HCT116 (cell line): ENCODE data around the gene STIM1. TPM values are rescaled to one million over a fixed set of nuclear protein-coding genes. Genes with fewer than 3 reads are reported as not detected.
A peak's percentile ranks its signal among the peaks of the same experiment; 100 is the strongest.

Experiments
- ATAC-seq: fragments of 200-7000 bp; cut with Tn5 transposase; 2 replicates; pipeline ENCODE4 v1.9.1; 2020; ENCODE audit warnings: mild to moderate bottlenecking, moderate library complexity
- BruUV-seq: library from RNA; stranded (reverse); fragments of 400-500 nt; replicated peaks from 2 replicates; lab custom pipeline; 2021; lab: Mats Ljungman, UMichigan
- CTCF ChIA-PET: fragments of 300-600 bp; sonication (Branson Sonifier 250); formaldehyde crosslinking; loops from one replicate; lab custom pipeline; 2021; ENCODE audit warnings: antibody characterized with exemption; lab: Charles Lee
- POLR2A ChIA-PET: fragments of 300-600, 350-600 bp; sonication (Branson Sonifier 250); formaldehyde crosslinking; loops from one replicate; lab custom pipeline; 2021; ENCODE audit warnings: antibody characterized with exemption; lab: Charles Lee
- RAD21 ChIA-PET, 2 experiments: fragments of 300-600 bp; sonication (Branson Sonifier 250); formaldehyde crosslinking; loops; one replicate each; lab custom pipeline; 2023; ENCODE audit warnings: low total read pairs in 2 of 2; ENCODE audit not compliant: uncharacterized antibody in 2 of 2, unreplicated experiment in 2 of 2, low non-redundant PET in 1 of 2; lab: Charles Lee
- DNase-seq: peaks from one replicate; pipeline ENCODE4 v3.0.0-alpha.2; 2010; ENCODE audit warnings: low read depth, low spot score
- H2AFZ ChIP-seq: fragments of 200-600 bp; shearing (Covaris generic), sonication (generic); 2 replicates; pipeline ENCODE4 v1.6.1; 2017; ENCODE audit warnings: low read depth, mixed run types, mixed read lengths, antibody characterized with exemption, low read length; ENCODE audit not compliant: poor library complexity, severe bottlenecking
- H3K27ac ChIP-seq: 2 replicates; pipeline ENCODE4 v1.5.1; 2012; ENCODE audit warnings: low read depth, low read length
- H3K27me3 ChIP-seq: fragments of 200-600 bp; sonication (generic); 2 replicates; pipeline ENCODE4 v1.6.1; 2016; ENCODE audit warnings: mixed run types, low read length, mixed read lengths; ENCODE audit not compliant: insufficient read depth
- H3K36me3 ChIP-seq, 2 experiments: fragments of 200-500 bp in 1 of 2; fragments of 200-600 bp in 1 of 2; sonication (Bioruptor generic) in 1 of 2; sonication (generic) in 1 of 2; 2 replicates each; pipeline versions ENCODE4 v1.5.1 to v1.6.1; 2014 to 2016; ENCODE audit warnings: low read length in 2 of 2, inconsistent platforms in 1 of 2, mixed read lengths in 1 of 2, mixed run types in 1 of 2; ENCODE audit not compliant: insufficient read depth in 2 of 2, control insufficient read depth in 1 of 2
- H3K4me1 ChIP-seq, 2 experiments: fragments of 200-600 bp in 1 of 2; sonication (generic) in 1 of 2; 2 replicates each; pipeline versions ENCODE4 v1.5.1 to v1.6.1; 2012 to 2017; ENCODE audit warnings: low read length in 2 of 2, inconsistent platforms in 1 of 2, mild to moderate bottlenecking in 1 of 2, mixed read lengths in 1 of 2, mixed run types in 1 of 2, moderate library complexity in 1 of 2; ENCODE audit not compliant: insufficient read depth in 2 of 2, control insufficient read depth in 1 of 2
- H3K4me2 ChIP-seq: fragments of 200-600 bp; sonication (generic); 2 replicates; pipeline ENCODE4 v1.6.1; 2017; ENCODE audit warnings: mixed run types, low read length, mixed read lengths
- H3K4me3 ChIP-seq, 2 experiments: fragments of 200-600 bp in 1 of 2; sonication (generic) in 1 of 2; replicated peaks in 1 of 2; 2 replicates each; pipeline ENCODE4 v1.5.1; 2011 to 2016; ENCODE audit warnings: low read length in 2 of 2, control low read depth in 1 of 2, low read depth in 1 of 2, mild to moderate bottlenecking in 1 of 2, mixed read lengths in 1 of 2, mixed run types in 1 of 2
- H3K79me2 ChIP-seq: fragments of 200-600 bp; sonication (generic); 2 replicates; pipeline ENCODE4 v1.6.1; 2017; ENCODE audit warnings: mild to moderate bottlenecking, mixed run types, low read length, moderate library complexity, mixed read lengths; ENCODE audit not compliant: insufficient read depth
- H3K9ac ChIP-seq: fragments of 200-600 bp; sonication (generic); 2 replicates; pipeline ENCODE4 v1.6.1; 2016; ENCODE audit warnings: low read length, mixed read lengths
- H3K9me2 ChIP-seq: fragments of 200-600 bp; sonication (generic), shearing (Covaris generic); 2 replicates; pipeline ENCODE4 v1.6.1; 2017; ENCODE audit warnings: mixed run types, mild to moderate bottlenecking, moderate library complexity; ENCODE audit not compliant: insufficient read depth
- H3K9me3 ChIP-seq, 2 experiments: fragments of 200-500 bp in 1 of 2; fragments of 200-600 bp in 1 of 2; sonication (Bioruptor generic) in 1 of 2; sonication (generic) in 1 of 2; 2 replicates each; pipeline ENCODE4 v1.6.1; 2014 to 2017; ENCODE audit warnings: low read length in 2 of 2, mixed read lengths in 2 of 2, inconsistent platforms in 1 of 2, low read depth in 1 of 2, mild to moderate bottlenecking in 1 of 2, mixed run types in 1 of 2, moderate library complexity in 1 of 2; ENCODE audit not compliant: control insufficient read depth in 1 of 2, insufficient read depth in 1 of 2
- H4K20me1 ChIP-seq: fragments of 200-600 bp; sonication (generic), shearing (Covaris generic); 2 replicates; pipeline ENCODE4 v1.6.1; 2017; ENCODE audit warnings: mixed run types, mild to moderate bottlenecking, moderate library complexity; ENCODE audit not compliant: insufficient read depth
- EZH2phosphoT487 ChIP-seq: fragments of 200-600 bp; IDR thresholded peaks from 2 replicates; pipeline ENCODE4 v1.6.1; 2018; ENCODE audit warnings: antibody characterized with exemption, borderline replicate concordance
- FOSL1 ChIP-seq: IDR thresholded peaks from 2 replicates; pipeline ENCODE4 v1.6.1; 2012; ENCODE audit warnings: low read depth
- POLR2A ChIP-seq: IDR thresholded peaks from 2 replicates; pipeline ENCODE4 v1.7.0; 2011; ENCODE audit warnings: borderline replicate concordance; ENCODE audit not compliant: insufficient read depth, insufficient read length; ENCODE audit errors: extremely low read depth
- SRF ChIP-seq: IDR thresholded peaks from 2 replicates; pipeline ENCODE4 v1.6.1; 2012; ENCODE audit warnings: low read depth
- TCF7L2 ChIP-seq: IDR thresholded peaks from 2 replicates; pipeline ENCODE4 v1.7.0; 2011; ENCODE audit warnings: borderline replicate concordance, inconsistent platforms; ENCODE audit not compliant: insufficient read depth, insufficient read length; ENCODE audit errors: extremely low read depth
- ZFX ChIP-seq: fragments of 450-650 bp; IDR thresholded peaks from 2 replicates; pipeline ENCODE4 v1.6.1; 2017
- intact Hi-C: fragments of 100-400 bp; cut with micrococcal nuclease; formaldehyde crosslinking; loops from 2 replicates; pipeline ENCODE4 v1.10.0; 2022
- total RNA-seq: library from RNA; stranded (reverse); gene quantifications from one replicate; pipeline ENCODE4 v1.2.1, GENCODE V29; 2021; ENCODE audit not compliant: unreplicated experiment

STIM1 gene
- total RNA-seq, 1 experiment from 2014 or later: 22.3 TPM

DNA sequence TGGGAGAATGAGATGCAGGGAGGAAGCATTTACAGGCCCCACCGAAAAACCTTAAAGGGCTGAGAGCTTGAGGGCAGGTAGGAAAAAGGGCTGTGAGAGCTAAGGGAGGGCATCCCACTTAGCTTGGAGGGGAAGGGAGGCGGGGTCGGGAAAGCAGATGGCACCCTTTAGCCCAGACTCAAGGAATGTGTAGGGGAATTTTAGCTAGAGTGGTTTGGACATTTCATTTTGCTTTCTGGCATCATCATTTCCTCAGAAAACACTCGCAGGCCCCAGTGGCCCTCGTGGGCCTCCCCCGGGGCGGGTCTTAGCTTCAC is 846 bp upstream of the STIM1 start:
- H3K27me3 ChIP-seq: no peaks in the 10 kb centered on the region
- DNase-seq: no peak
- H3K36me3 ChIP-seq: no peaks in the 10 kb centered on the region
- H3K79me2 ChIP-seq: peaks cover 3% of the 10 kb centered on the region; the same call in 1 of the 2 replicates
- TF ChIP-seq POLR2A: no peak
- no peak for TF ChIP-seq SRF
- TF ChIP-seq EZH2phosphoT487: no peak
- no peak for TF ChIP-seq ZFX
- no peak for TF ChIP-seq FOSL1
- H3K4me2 ChIP-seq: peak overlapping the region; percentile 80
- H3K9me2 ChIP-seq: no peaks in the 10 kb centered on the region
- peak overlapping the region; percentile 55 for H2AFZ ChIP-seq
- CTCF ChIA-PET: interaction anchor here (0.7 to 3.5 kb wide), 29 partner anchors 10 to 378 kb away, joined by 3 to 81 read pairs (median 5); partner anchors contain the start of gene RHOG
- H3K9me3 ChIP-seq: no peaks in the 10 kb centered on the region
- intact Hi-C loops: loop anchor here (1.0 kb wide), 1 partner anchor 218 kb away; no protein-coding TSS in a partner anchor
- ATAC-seq: peak; percentile 21
- H4K20me1 ChIP-seq: no peaks in the 10 kb centered on the region
- no TSS peak for BruUV-seq
- H3K4me3 ChIP-seq: peak overlapping the region; percentile 17 to 78
- peaks cover 13 to 29% of the 10 kb centered on the region in 2 experiments for H3K4me1 ChIP-seq
- POLR2A ChIA-PET: interaction anchor here (0.8 to 1.4 kb wide), 6 partner anchors 13 to 220 kb away, joined by 3 read pairs; no protein-coding TSS in a partner anchor
- H3K9ac ChIP-seq: peak overlapping the region; percentile 68
- RAD21 ChIA-PET: interaction anchor here (1.1 to 1.7 kb wide), 5 partner anchors 13 to 219 kb away, joined by 3 to 14 read pairs (median 7); no protein-coding TSS in a partner anchor
- peak overlapping the region; percentile 5; the same call in 1 of the 2 replicates for H3K27ac ChIP-seq

DNA sequence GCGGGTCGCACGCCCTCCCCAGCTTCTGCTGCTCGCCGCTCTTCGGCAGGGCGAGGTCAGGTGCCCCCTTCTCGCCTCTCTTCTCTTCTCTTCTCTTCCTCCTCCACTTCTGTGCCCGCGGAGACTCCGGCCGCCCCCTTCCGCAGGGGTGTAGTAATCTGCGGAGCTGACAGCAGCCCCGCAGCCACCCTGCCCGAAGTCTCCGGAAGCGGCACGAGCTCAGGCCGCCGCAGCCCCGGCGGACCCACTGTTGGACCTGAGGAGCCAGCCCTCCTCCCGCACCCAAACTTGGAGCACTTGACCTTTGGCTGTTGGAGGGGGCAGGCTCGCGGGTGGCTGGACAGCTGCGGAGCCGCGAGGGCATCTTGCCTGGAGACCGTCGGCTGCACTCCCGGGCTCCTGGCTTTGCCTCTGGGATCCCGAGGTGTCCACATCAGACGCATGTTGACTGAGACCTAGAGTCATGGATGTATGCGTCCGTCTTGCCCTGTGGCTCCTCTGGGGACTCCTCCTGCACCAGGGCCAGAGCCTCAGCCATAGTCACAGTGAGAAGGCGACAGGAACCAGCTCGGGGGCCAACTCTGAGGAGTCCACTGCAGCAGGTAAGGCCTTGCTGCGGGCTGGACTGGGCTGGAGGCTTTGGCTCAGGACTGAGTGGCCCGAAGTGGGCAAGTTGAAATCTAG is 486 bp downstream of the STIM1 start:
- DNase-seq: no peak
- H3K9me3 ChIP-seq: no peaks in the 10 kb centered on the region
- peak overlapping the region; percentile 80 for H3K4me2 ChIP-seq
- H3K27me3 ChIP-seq: no peaks in the 10 kb centered on the region
- TF ChIP-seq TCF7L2: no peak
- BruUV-seq: no TSS peak
- intact Hi-C loops: no loop called here
- H4K20me1 ChIP-seq: no peaks in the 10 kb centered on the region
- peak overlapping the region; percentile 51 for H3K9ac ChIP-seq
- ChIA-PET RAD21 (interaction anchor here in 1 of 2 experiments (0.8 to 1.7 kb wide), 2 partner anchors 47 to 217 kb away, joined by 3 to 14 read pairs; no protein-coding TSS in a partner anchor), POLR2A (interaction anchor here (0.9 to 1.3 kb wide), 3 partner anchors 15 to 47 kb away, joined by 3 read pairs; no protein-coding TSS in a partner anchor), CTCF (interaction anchor here (1.4 to 3.5 kb wide), 13 partner anchors 11 to 223 kb away, joined by 3 to 81 read pairs (median 7); partner anchors contain the start of gene RHOG)
- H3K36me3 ChIP-seq: no peaks in the 10 kb centered on the region
- no peaks in the 10 kb centered on the region for H3K9me2 ChIP-seq
- ATAC-seq: no peak
- peak overlapping the region; percentile 70 to 78 for H3K4me3 ChIP-seq
- H3K4me1 ChIP-seq: peaks cover 14 to 39% of the 10 kb centered on the region in 2 experiments
- H2AFZ ChIP-seq: no peak overlapping the region
- H3K27ac ChIP-seq: peak overlapping the region; percentile 61; the same call in 1 of the 2 replicates
- H3K79me2 ChIP-seq: peaks cover 3% of the 10 kb centered on the region; the same call in 1 of the 2 replicates
